Osteocyte (in vitro differentiated cells): Measurements from ENCODE around the gene HSD11B1L. TPM values are rescaled to one million over a fixed set of nuclear protein-coding genes. Genes with fewer than 3 reads are reported as not detected.
"Not testable (repeated sequence)": the region's sequence is repeated elsewhere in the genome, so short reads cannot be mapped to it uniquely, and the experiment has no call there.

ENCODE experiments used
- DNase-seq: peaks from one replicate; pipeline ENCODE4 v3.0.0; 2021; ENCODE audit warnings: mixed read lengths; ENCODE audit not compliant: unreplicated experiment; ENCODE audit errors: extremely low spot score
- H3K27ac Mint-ChIP-seq: one replicate; pipeline ENCODE4 v1.8.0; 2021; ENCODE audit warnings: mild to moderate bottlenecking, mixed read lengths; ENCODE audit not compliant: unreplicated experiment
- H3K27me3 Mint-ChIP-seq: one replicate; pipeline ENCODE4 v1.8.0; 2021; ENCODE audit warnings: mixed read lengths; ENCODE audit not compliant: unreplicated experiment
- H3K36me3 Mint-ChIP-seq: one replicate; pipeline ENCODE4 v1.8.0; 2021; ENCODE audit warnings: mixed read lengths; ENCODE audit not compliant: unreplicated experiment
- H3K4me1 Mint-ChIP-seq: one replicate; pipeline ENCODE4 v1.8.0; 2021; ENCODE audit warnings: mixed read lengths; ENCODE audit not compliant: unreplicated experiment
- H3K4me3 Mint-ChIP-seq: one replicate; pipeline ENCODE4 v1.8.0; 2021; ENCODE audit warnings: mild to moderate bottlenecking, moderate library complexity, mixed read lengths; ENCODE audit not compliant: unreplicated experiment
- H3K9me3 Mint-ChIP-seq: one replicate; pipeline ENCODE4 v1.8.0; 2021; ENCODE audit warnings: mixed read lengths; ENCODE audit not compliant: unreplicated experiment
- CTCF ChIP-seq: fragments of 200-600 bp; sonication (generic); IDR thresholded peaks from 2 replicates; pipeline ENCODE4 v1.5.0; 2021; ENCODE audit warnings: antibody characterized with exemption, mild to moderate bottlenecking, moderate library complexity
- total RNA-seq: library from RNA; stranded (reverse); gene quantifications from 2 replicates; pipeline ENCODE4 v1.2.1, GENCODE V29; 2021

HSD11B1L gene
- total RNA-seq, 1 donor from 2014 or later = 10.7 TPM

- H3K9me3 Mint-ChIP-seq = no peaks in the 10 kb centered on the region
- no peak for DNase-seq
- peak overlapping the region; percentile 59 for H3K27ac Mint-ChIP-seq
- no peak for TF ChIP-seq CTCF
- peaks cover 2% of the 10 kb centered on the region for H3K36me3 Mint-ChIP-seq
- peak overlapping the region; percentile 79 for H3K4me3 Mint-ChIP-seq
- H3K4me1 Mint-ChIP-seq = peaks cover 23% of the 10 kb centered on the region
- H3K27me3 Mint-ChIP-seq = no peaks in the 10 kb centered on the region
Observed at GRCh38 chr19:5686326-5686646, 5.5 kb downstream of the HSD11B1L start.

DNA sequence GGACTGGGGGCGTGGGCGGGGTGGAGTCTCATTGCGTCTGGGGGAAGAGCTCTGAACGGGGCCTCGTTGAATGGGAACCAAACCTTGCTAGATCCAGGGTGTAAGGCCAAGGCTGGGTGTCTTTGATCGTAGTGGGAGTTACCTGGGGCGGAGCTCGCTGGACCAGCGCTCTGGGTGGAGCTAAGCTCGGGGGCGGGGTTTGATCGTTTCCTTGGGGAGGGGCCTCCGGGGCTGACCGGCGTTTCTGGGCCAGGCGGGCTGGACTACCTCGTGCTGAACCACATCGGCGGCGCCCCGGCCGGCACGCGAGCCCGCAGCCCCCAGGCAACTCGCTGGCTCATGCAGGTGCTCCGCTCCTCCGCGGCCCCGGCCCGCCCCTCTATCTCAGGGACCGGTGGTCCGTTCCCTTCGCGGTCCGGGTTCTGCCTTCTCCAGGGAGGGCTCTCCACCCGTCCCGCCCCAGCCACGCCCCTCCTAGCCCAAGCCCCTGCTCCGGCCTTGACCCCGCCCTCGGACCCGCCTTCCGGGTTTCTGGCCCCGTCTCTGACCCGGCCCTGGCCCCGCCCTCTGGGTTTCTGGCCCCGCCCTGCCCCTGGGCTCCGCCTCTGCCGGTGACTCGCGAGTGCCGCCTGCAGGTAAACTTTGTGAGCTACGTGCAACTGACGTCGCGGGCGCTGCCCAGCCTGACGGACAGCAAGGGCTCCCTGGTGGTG lies 6.0 kb downstream of the HSD11B1L start:
- Mint-ChIP-seq H3K27ac (peak overlapping the region; percentile 59), H3K4me1 (peaks cover 23% of the 10 kb centered on the region), H3K36me3 (peaks cover 2% of the 10 kb centered on the region), H3K27me3 (no peaks in the 10 kb centered on the region), H3K4me3 (peak overlapping the region; percentile 79), H3K9me3 (no peaks in the 10 kb centered on the region)
- TF ChIP-seq CTCF = peak; percentile 87
- peak; percentile 99 for DNase-seq

- peak overlapping the region; percentile 57 for H3K4me3 Mint-ChIP-seq
- H3K27ac Mint-ChIP-seq = peak overlapping the region; percentile 59
- DNase-seq = peak; percentile 83
- no peak for TF ChIP-seq CTCF
- no peaks in the 10 kb centered on the region for H3K9me3 Mint-ChIP-seq
- H3K4me1 Mint-ChIP-seq = peaks cover 21% of the 10 kb centered on the region
- no peaks in the 10 kb centered on the region for H3K27me3 Mint-ChIP-seq
- peaks cover 4% of the 10 kb centered on the region for H3K36me3 Mint-ChIP-seq
Observed at GRCh38 chr19:5687360-5688198, 6.8 kb downstream of the HSD11B1L start.

DNA sequence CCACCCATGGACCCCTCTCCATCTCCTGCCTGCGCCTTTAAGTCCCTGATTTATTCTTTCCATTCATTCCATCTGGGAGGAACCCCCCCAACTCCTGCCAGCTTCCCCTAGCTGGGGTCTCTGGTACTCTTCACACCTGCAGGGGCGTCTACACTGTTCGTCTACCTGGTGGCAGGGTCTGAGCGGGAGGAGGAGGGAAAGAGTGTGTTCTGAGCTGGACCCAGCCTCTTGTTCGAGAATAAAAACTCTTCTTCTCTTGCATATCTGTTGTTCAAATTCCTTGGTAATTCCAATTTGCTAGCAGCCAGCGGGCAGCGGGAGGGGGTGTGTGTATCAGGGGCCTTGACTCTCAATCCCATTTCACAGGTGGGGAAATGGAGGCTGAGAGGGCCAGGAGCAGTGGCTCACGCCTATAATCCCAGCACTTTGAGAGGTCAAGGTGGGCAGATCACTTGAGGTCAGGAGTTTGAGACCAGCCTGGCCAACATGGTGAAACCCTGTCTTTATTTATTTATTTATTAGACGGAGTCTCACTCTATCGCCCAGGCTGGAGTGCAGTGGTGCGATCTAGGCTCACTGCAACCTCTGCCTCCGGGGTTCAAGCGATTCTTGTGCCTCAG lies 7.5 kb downstream of the HSD11B1L start:
- not testable (repeated sequence) for H3K9me3 Mint-ChIP-seq, H3K27me3 Mint-ChIP-seq, H3K27ac Mint-ChIP-seq, H3K36me3 Mint-ChIP-seq, DNase-seq
- H3K4me3 Mint-ChIP-seq = peak overlapping the region; percentile 57
- peaks cover 21% of the 10 kb centered on the region for H3K4me1 Mint-ChIP-seq

DNA sequence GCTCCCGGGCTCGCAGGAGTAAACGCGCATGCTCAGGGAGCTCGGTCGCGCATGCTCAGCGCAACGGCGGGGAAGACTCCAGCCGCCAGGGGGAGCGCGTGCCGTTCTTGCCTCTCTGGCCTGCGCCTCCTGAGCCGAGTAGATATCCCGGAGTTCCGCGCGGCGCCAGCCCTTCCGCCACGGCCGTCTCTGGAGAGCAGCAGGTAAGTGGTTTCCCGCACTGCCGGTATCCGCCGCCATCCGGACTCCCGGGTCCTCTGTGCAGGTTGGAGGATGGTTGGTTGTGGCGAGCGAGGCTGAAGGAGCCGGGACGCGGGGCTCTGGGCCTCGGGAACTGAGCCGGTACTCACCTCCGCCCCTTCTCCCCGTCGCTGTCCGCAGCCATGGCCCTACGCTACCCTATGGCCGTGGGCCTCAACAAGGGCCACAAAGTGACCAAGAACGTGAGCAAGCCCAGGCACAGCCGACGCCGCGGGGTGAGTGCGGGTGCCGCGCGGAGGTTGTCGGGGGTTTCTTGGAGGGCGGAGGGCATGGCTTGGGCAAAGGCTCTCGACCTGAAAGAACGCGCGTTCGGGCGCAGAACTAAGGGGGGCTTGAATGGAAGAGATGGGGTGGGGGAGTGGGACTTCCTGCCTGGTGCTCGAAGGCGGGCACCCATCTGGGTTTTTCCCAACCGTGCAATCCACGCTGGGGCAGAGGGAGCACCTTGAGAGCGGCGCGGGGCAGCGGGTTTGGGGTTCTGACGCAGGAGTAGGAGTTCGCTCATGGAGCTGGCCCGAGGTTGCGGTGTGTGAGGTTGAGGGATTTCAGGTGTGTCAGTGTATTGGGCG lies 9.5 kb downstream of the HSD11B1L start, which contains the start of gene RPL36:
TSS of gene RPL36 (plus strand) at position 171 of the 830 bp plus-strand sequence. CDS start at position 384, 213 bp downstream.
- Mint-ChIP-seq H3K9me3 (no peaks in the 10 kb centered on the region), H3K27ac (peak within 1 kb of the TSS; percentile 93), H3K27me3 (no peaks in the 10 kb centered on the region), H3K36me3 (peaks cover 11% of the 10 kb centered on the region), H3K4me1 (peaks cover 21% of the 10 kb centered on the region), H3K4me3 (peak within 1 kb of the TSS; percentile 97)
- DNase-seq = peak; percentile 100
- TF ChIP-seq CTCF = peak; percentile 95
